ENCODE data around the gene TSPAN8. TPM values are rescaled to one million over a fixed set of nuclear protein-coding genes. Genes with fewer than 3 reads are reported as not detected.

Gene TSPAN8
- total and polyA plus RNA-seq, 10 of the 15 experiments (the other 5 are each of a cell fraction or from before 2014, with no cell fraction given), result 0.16 to 0.49 TPM; not detected in 8

DNA sequence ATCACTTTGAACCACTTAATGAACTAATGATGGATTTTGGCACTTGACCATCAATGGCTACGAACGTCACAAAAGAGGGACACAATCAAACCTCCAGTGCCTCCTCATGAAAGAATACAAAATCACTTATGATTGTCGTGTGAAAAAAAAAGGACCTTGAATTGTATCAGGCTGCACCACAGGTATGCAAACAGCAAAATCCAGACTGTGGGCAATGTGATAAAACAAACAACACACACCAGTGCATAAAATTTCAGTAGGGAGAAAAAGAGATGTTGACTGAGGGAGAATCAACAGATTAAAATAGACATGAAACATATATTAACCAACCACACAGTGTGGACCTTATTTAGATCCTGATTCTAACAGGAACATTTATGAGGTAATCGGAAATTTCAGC is 2.6 kb downstream of the TSPAN8 start:
- RAD21 ChIA-PET (ENCODE audit: unreplicated experiment), result no interaction called here
- H3K79me2 ChIP-seq (ENCODE audit: control insufficient read depth, insufficient read depth, low read length), result no peaks in the 10 kb centered on the region
- intact Hi-C loops (cut with micrococcal nuclease; ENCODE audit: unreplicated experiment) (no loop called here), in situ Hi-C loops (cut with MboI) (no loop called here)
- H3K9me3 ChIP-seq (replicated peaks; ENCODE audit: control insufficient read depth, insufficient read depth, low read length), result no peaks in the 10 kb centered on the region
- no peak overlapping the region for H3K4me3 ChIP-seq
- POLR2A ChIA-PET, result no interaction called here
- no peaks in the 10 kb centered on the region for H3K36me3 ChIP-seq (ENCODE audit: control insufficient read depth in 2 of 2, insufficient read depth in 2 of 2, low read length in 1 of 2)
- no peaks in the 10 kb centered on the region for H4K20me1 ChIP-seq (ENCODE audit: control insufficient read depth, insufficient read depth)
- BruUV-seq (replicated peaks), result no TSS peak
- H3K9ac ChIP-seq (ENCODE audit: control insufficient read depth, insufficient read depth, low read length), result no peak overlapping the region
- ATAC-seq (no peak), DNase-seq (ENCODE audit: low read depth, low spot score) (no peak), FAIRE-seq (no peak)
- CTCF ChIA-PET, result interaction anchor here (0.9 kb wide), 1 partner anchor 134 kb away, joined by 3 read pairs; no protein-coding TSS in a partner anchor
- no peak overlapping the region for H3K27ac ChIP-seq (ENCODE audit: control insufficient read depth, insufficient read depth)
- H2AFZ ChIP-seq (ENCODE audit: control insufficient read depth, low read depth, low read length), result no peak overlapping the region
- 7% methylated on average over 4 of the region's 4 CpGs for WGBS (ENCODE audit: insufficient coverage, insufficient replicate concordance, low lambda C conversion rate, missing lambda C conversion rate)
- SMC1A ChIA-PET (ENCODE audit: uncharacterized antibody, unreplicated experiment), result interaction anchor here (1.2 kb wide), 1 partner anchor 11 kb away, joined by 4 read pairs; no protein-coding TSS in a partner anchor
- H3K27me3 ChIP-seq (replicated peaks in 1 of 2; ENCODE audit: control insufficient read depth in 2 of 2, insufficient read depth in 2 of 2, low read length in 1 of 2), result no peaks in the 10 kb centered on the region
- H3K4me1 ChIP-seq (ENCODE audit: control insufficient read depth, insufficient read depth, low read length), result no peaks in the 10 kb centered on the region
- no peak overlapping the region for H3K4me2 ChIP-seq (ENCODE audit: control insufficient read depth, insufficient read depth)
- no peak for TF ChIP-seq PML (IDR thresholded peaks at IDR 0.05; ENCODE audit: low read length)
- no peak for TF ChIP-seq YBX1 (IDR thresholded peaks at IDR 0.05)
- TF ChIP-seq, protein P1, sequence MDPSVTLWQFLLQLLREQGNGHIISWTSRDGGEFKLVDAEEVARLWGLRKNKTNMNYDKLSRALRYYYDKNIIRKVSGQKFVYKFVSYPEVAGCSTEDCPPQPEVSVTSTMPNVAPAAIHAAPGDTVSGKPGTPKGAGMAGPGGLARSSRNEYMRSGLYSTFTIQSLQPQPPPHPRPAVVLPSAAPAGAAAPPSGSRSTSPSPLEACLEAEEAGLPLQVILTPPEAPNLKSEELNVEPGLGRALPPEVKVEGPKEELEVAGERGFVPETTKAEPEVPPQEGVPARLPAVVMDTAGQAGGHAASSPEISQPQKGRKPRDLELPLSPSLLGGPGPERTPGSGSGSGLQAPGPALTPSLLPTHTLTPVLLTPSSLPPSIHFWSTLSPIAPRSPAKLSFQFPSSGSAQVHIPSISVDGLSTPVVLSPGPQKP (IDR thresholded peaks at IDR 0.05; ENCODE audit: low read depth, low read length), result no peak
- no peak for TF ChIP-seq FOS (IDR thresholded peaks at IDR 0.05; ENCODE audit: borderline replicate concordance, extremely low read depth, insufficient read length)
- TF ChIP-seq, protein P2, sequence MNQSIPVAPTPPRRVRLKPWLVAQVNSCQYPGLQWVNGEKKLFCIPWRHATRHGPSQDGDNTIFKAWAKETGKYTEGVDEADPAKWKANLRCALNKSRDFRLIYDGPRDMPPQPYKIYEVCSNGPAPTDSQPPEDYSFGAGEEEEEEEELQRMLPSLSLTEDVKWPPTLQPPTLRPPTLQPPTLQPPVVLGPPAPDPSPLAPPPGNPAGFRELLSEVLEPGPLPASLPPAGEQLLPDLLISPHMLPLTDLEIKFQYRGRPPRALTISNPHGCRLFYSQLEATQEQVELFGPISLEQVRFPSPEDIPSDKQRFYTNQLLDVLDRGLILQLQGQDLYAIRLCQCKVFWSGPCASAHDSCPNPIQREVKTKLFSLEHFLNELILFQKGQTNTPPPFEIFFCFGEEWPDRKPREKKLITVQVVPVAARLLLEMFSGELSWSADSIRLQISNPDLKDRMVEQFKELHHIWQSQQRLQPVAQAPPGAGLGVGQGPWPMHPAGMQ (IDR thresholded peaks at IDR 0.05; ENCODE audit: borderline replicate concordance), result no peak
- TF ChIP-seq NFIC (IDR thresholded peaks at IDR 0.05; ENCODE audit: low read depth, low read length), result no peak
- TF ChIP-seq, protein P3, sequence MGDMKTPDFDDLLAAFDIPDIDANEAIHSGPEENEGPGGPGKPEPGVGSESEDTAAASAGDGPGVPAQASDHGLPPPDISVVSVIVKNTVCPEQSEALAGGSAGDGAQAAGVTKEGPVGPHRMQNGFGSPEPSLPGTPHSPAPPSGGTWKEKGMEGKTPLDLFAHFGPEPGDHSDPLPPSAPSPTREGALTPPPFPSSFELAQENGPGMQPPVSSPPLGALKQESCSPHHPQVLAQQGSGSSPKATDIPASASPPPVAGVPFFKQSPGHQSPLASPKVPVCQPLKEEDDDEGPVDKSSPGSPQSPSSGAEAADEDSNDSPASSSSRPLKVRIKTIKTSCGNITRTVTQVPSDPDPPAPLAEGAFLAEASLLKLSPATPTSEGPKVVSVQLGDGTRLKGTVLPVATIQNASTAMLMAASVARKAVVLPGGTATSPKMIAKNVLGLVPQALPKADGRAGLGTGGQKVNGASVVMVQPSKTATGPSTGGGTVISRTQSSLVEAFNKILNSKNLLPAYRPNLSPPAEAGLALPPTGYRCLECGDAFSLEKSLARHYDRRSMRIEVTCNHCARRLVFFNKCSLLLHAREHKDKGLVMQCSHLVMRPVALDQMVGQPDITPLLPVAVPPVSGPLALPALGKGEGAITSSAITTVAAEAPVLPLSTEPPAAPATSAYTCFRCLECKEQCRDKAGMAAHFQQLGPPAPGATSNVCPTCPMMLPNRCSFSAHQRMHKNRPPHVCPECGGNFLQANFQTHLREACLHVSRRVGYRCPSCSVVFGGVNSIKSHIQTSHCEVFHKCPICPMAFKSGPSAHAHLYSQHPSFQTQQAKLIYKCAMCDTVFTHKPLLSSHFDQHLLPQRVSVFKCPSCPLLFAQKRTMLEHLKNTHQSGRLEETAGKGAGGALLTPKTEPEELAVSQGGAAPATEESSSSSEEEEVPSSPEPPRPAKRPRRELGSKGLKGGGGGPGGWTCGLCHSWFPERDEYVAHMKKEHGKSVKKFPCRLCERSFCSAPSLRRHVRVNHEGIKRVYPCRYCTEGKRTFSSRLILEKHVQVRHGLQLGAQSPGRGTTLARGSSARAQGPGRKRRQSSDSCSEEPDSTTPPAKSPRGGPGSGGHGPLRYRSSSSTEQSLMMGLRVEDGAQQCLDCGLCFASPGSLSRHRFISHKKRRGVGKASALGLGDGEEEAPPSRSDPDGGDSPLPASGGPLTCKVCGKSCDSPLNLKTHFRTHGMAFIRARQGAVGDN (IDR thresholded peaks at IDR 0.05), result no peak
- TF ChIP-seq, protein P4, sequence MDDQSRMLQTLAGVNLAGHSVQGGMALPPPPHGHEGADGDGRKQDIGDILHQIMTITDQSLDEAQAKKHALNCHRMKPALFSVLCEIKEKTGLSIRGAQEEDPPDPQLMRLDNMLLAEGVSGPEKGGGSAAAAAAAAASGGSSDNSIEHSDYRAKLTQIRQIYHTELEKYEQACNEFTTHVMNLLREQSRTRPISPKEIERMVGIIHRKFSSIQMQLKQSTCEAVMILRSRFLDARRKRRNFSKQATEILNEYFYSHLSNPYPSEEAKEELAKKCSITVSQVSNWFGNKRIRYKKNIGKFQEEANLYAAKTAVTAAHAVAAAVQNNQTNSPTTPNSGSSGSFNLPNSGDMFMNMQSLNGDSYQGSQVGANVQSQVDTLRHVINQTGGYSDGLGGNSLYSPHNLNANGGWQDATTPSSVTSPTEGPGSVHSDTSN (IDR thresholded peaks at IDR 0.05; ENCODE audit: insufficient replicate concordance, low read depth, low read length), result no peak
- TF ChIP-seq, protein P5, sequence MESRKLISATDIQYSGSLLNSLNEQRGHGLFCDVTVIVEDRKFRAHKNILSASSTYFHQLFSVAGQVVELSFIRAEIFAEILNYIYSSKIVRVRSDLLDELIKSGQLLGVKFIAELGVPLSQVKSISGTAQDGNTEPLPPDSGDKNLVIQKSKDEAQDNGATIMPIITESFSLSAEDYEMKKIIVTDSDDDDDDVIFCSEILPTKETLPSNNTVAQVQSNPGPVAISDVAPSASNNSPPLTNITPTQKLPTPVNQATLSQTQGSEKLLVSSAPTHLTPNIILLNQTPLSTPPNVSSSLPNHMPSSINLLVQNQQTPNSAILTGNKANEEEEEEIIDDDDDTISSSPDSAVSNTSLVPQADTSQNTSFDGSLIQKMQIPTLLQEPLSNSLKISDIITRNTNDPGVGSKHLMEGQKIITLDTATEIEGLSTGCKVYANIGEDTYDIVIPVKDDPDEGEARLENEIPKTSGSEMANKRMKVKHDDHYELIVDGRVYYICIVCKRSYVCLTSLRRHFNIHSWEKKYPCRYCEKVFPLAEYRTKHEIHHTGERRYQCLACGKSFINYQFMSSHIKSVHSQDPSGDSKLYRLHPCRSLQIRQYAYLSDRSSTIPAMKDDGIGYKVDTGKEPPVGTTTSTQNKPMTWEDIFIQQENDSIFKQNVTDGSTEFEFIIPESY (IDR thresholded peaks at IDR 0.05), result no peak
- TF ChIP-seq CEBPB (IDR thresholded peaks at IDR 0.05; ENCODE audit: borderline replicate concordance in 1 of 2, low read depth in 2 of 2, low read length in 2 of 2), result no peak
- TF ChIP-seq, protein P6, sequence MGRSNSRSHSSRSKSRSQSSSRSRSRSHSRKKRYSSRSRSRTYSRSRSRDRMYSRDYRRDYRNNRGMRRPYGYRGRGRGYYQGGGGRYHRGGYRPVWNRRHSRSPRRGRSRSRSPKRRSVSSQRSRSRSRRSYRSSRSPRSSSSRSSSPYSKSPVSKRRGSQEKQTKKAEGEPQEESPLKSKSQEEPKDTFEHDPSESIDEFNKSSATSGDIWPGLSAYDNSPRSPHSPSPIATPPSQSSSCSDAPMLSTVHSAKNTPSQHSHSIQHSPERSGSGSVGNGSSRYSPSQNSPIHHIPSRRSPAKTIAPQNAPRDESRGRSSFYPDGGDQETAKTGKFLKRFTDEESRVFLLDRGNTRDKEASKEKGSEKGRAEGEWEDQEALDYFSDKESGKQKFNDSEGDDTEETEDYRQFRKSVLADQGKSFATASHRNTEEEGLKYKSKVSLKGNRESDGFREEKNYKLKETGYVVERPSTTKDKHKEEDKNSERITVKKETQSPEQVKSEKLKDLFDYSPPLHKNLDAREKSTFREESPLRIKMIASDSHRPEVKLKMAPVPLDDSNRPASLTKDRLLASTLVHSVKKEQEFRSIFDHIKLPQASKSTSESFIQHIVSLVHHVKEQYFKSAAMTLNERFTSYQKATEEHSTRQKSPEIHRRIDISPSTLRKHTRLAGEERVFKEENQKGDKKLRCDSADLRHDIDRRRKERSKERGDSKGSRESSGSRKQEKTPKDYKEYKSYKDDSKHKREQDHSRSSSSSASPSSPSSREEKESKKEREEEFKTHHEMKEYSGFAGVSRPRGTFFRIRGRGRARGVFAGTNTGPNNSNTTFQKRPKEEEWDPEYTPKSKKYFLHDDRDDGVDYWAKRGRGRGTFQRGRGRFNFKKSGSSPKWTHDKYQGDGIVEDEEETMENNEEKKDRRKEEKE (IDR thresholded peaks at IDR 0.05), result no peak
